Brain microvascular endothelial cell (primary cell): ENCODE data around the gene MFN2.

Source experiments
- DNase-seq: peaks from one replicate; pipeline ENCODE4 v3.0.0-alpha.2; 2020
- H3K27ac ChIP-seq: fragments of 250-450 bp; sonication (Bioruptor Pico); 2 replicates; pipeline ENCODE4 v1.5.1; 2020; ENCODE audit warnings: mild to moderate bottlenecking, moderate library complexity
- H3K27me3 ChIP-seq: fragments of 250-450 bp; sonication (Bioruptor Pico); replicated peaks from 2 replicates; pipeline ENCODE4 v1.5.1; 2020; ENCODE audit warnings: mild to moderate bottlenecking
- H3K36me3 ChIP-seq: fragments of 250-450 bp; sonication (Bioruptor Pico); replicated peaks from 2 replicates; pipeline ENCODE4 v1.5.1; 2020; ENCODE audit warnings: mild to moderate bottlenecking
- H3K4me3 ChIP-seq: 2 replicates; pipeline ENCODE4 v1.5.1; 2011; ENCODE audit warnings: low read depth, mild to moderate bottlenecking, control low read depth, low read length, moderate library complexity
- in situ Hi-C: cut with HindIII; loops from 2 replicates; pipeline ENCODE4 v1.10.0; 2017; ENCODE audit warnings: low sequenced_read_pairs, low pct_ligation_motif_present
- TF ChIP-seq, protein P1 (sequence below): IDR thresholded peaks from 2 replicates; pipeline ENCODE4 v1.5.1; 2011; ENCODE audit warnings: low read depth, mild to moderate bottlenecking, moderate library complexity, low read length, control low read depth, inconsistent platforms; ENCODE audit errors: missing control alignments

The MFN2 gene

GRCh38 chr1:12053752-12054548 lies 73.7 kb downstream of the MFN2 start:
- in situ Hi-C loops, result no loop called here
- H3K27me3 ChIP-seq, result no peaks in the 10 kb centered on the region
- no peak overlapping the region for H3K4me3 ChIP-seq
- TF ChIP-seq, protein P1, sequence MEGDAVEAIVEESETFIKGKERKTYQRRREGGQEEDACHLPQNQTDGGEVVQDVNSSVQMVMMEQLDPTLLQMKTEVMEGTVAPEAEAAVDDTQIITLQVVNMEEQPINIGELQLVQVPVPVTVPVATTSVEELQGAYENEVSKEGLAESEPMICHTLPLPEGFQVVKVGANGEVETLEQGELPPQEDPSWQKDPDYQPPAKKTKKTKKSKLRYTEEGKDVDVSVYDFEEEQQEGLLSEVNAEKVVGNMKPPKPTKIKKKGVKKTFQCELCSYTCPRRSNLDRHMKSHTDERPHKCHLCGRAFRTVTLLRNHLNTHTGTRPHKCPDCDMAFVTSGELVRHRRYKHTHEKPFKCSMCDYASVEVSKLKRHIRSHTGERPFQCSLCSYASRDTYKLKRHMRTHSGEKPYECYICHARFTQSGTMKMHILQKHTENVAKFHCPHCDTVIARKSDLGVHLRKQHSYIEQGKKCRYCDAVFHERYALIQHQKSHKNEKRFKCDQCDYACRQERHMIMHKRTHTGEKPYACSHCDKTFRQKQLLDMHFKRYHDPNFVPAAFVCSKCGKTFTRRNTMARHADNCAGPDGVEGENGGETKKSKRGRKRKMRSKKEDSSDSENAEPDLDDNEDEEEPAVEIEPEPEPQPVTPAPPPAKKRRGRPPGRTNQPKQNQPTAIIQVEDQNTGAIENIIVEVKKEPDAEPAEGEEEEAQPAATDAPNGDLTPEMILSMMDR, result no peak
- no peak for DNase-seq
- no peaks in the 10 kb centered on the region for H3K36me3 ChIP-seq
- no peak overlapping the region for H3K27ac ChIP-seq

DNA sequence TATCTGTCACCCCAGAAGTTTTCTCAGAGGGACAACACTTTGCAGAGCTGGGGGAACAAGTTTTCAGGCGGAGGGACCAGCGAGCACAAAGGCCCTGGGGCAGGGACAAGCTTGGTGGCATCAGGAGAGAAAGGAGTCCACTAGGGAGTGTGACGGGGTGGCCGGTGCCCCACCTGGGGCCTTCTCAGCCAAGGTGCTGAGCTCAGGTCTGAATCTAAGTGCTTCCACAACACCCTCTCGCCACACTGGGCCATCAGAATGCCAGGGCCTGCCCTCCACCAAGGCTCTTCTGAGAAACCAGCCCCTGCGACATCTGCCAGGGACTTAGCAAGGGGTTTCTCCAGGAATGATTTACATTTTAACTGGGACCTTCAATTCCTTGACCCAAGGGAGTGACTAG lies 75.0 kb downstream of the MFN2 start:
- Histone ChIP-seq H3K27ac (no peak overlapping the region), H3K27me3 (peaks cover 2% of the 10 kb centered on the region), H3K4me3 (no peak overlapping the region), H3K36me3 (no peaks in the 10 kb centered on the region)
- DNase-seq, result no peak
- in situ Hi-C loops, result no loop called here
- TF ChIP-seq, protein P1, result no peak

DNA sequence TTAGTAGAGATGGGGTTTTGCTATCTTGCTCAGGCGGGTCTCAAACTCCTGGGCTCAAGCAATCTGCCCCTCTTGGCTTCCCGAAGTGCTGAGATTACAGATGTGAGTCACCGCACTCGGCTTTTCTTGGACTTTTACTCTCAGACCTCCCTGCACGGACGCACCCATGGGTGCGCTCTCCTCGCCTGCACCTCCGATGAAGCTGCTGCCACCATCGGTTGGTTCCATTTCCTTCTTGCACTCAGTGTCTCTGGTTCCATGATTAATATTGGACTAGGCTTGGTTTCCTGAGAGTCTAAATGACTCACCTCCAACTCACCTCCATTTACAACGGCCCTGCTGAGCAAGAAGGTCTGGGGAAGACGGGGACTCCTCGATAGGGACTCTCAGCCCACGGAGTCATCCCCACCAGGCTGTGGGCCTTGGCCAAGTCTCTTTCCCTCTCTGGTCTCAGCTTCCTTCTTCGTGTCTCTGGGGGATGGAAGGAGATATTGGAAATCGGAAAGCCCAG lies 76.1 kb downstream of the MFN2 start:
- Histone ChIP-seq H3K27me3 (peaks cover 2% of the 10 kb centered on the region), H3K27ac (no peak overlapping the region), H3K36me3 (no peaks in the 10 kb centered on the region), H3K4me3 (no peak overlapping the region)
- in situ Hi-C loops, result no loop called here
- no peak for DNase-seq
- TF ChIP-seq, protein P1, result no peak

GRCh38 chr1:12057382-12057781 lies 77.1 kb downstream of the MFN2 start:
- Histone ChIP-seq H3K36me3 (no peaks in the 10 kb centered on the region), H3K4me3 (no peak overlapping the region), H3K27me3 (peaks cover 6% of the 10 kb centered on the region), H3K27ac (no peak overlapping the region)
- TF ChIP-seq, protein P1, result no peak
- in situ Hi-C loops, result no loop called here
- no peak for DNase-seq

DNA sequence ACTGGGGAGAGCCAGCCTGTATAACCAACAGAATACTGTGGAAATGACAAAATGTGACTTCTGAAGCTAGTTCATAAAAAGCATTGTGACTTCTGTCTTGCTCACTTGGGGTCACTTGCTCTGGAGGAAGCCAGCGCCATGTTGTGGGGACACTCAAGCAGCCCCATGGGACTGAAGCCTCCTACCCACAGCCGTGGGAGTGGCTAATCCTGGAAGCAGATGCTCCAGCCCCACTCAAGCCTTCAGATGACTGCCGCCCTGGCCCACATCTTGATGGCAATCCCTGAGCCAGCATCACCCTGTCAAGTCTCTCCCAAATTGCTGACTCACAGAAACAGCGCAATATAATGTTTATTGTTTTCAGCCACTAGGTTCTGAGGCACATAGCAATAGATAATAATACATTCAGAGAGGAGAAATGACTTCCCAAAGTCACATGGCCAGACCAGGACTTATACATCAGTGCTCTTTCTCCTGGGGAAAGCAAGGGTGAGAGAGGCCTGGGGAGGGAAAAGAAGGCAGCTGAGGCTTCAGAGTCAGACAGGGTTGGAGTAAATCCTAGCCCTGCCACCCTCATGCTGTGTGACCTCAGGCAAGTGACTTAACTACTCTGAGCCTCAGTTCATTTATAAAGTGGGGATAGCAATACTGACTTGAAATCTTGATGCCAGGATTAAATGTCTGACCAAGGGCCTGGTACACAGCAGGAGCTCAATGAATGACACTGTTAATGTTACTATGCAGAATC lies 77.9 kb downstream of the MFN2 start:
- Histone ChIP-seq H3K27ac (no peak overlapping the region), H3K36me3 (no peaks in the 10 kb centered on the region), H3K27me3 (peaks cover 10% of the 10 kb centered on the region), H3K4me3 (no peak overlapping the region)
- no peak for DNase-seq
- in situ Hi-C loops, result no loop called here
- TF ChIP-seq, protein P1, result no peak
